HG03064 (cell line): ENCODE measurements around the gene UQCRFS1.

ENCODE experiments used
- ATAC-seq: cut with Tn5 transposase; IDR thresholded peaks from one replicate; pipeline ENCODE4 v1.9.1; 2021; ENCODE audit warnings: low read depth; ENCODE audit not compliant: unreplicated experiment

Gene UQCRFS1

GRCh38 chr19:29170554-29170953 lies 42.4 kb downstream of the UQCRFS1 start:
- no peak for ATAC-seq

- no peak for ATAC-seq
Observed at GRCh38 chr19:29162694-29163093, 50.3 kb downstream of the UQCRFS1 start.

- ATAC-seq: no peak
Observed at GRCh38 chr19:29155683-29156082, 57.3 kb downstream of the UQCRFS1 start.
